ENCODE data around the gene SERPINA4. TPM values are rescaled to one million over a fixed set of nuclear protein-coding genes. Genes with fewer than 3 reads are reported as not detected.

Gene SERPINA4
- not detected for total RNA-seq

GRCh38 chr14:94560751-94561655 is at the start of gene SERPINA4:
TSS of gene SERPINA4 (plus strand) at chr14:94561442. CDS start at chr14:94563483, 2,041 bp downstream.
- Histone ChIP-seq H3K36me3 (ENCODE audit: control insufficient read depth in 3 of 3, insufficient read depth in 3 of 3, low read length in 3 of 3) (no peaks in the 10 kb centered on the region), H3K9ac (ENCODE audit: low read depth in 1 of 3, low read length in 3 of 3) (no peak within 1 kb of the TSS), H3K27ac (ENCODE audit: low read depth, low read length) (no peak within 1 kb of the TSS), H3K4me1 (ENCODE audit: control insufficient read depth in 3 of 3, insufficient read depth in 3 of 3, low read length in 3 of 3) (peaks cover 0 to 15% (median 8%) of the 10 kb centered on the region in 3 donors), H3K27me3 (ENCODE audit: control insufficient read depth in 3 of 3, insufficient read depth in 3 of 3, low read length in 3 of 3) (no peaks in the 10 kb centered on the region), H3K9me3 (ENCODE audit: control insufficient read depth in 3 of 3, low read length in 3 of 3) (peaks cover 0 to 3% (median 0%) of the 10 kb centered on the region in 3 donors), H3K4me3 (ENCODE audit: low read length in 3 of 3) (no peak within 1 kb of the TSS)

- Histone ChIP-seq H3K4me1 (ENCODE audit: control insufficient read depth in 3 of 3, insufficient read depth in 3 of 3, low read length in 3 of 3) (no peaks in the 10 kb centered on the region), H3K9me3 (ENCODE audit: control insufficient read depth in 3 of 3, low read length in 3 of 3) (no peaks in the 10 kb centered on the region), H3K27ac (ENCODE audit: low read depth, low read length) (no peak overlapping the region), H3K27me3 (ENCODE audit: control insufficient read depth in 3 of 3, insufficient read depth in 3 of 3, low read length in 3 of 3) (peaks cover 0 to 15% (median 14%) of the 10 kb centered on the region in 3 donors), H3K4me3 (ENCODE audit: low read length in 3 of 3) (no peak overlapping the region), H3K36me3 (ENCODE audit: control insufficient read depth in 3 of 3, insufficient read depth in 3 of 3, low read length in 3 of 3) (no peaks in the 10 kb centered on the region), H3K9ac (ENCODE audit: low read depth in 1 of 3, low read length in 3 of 3) (no peak overlapping the region)
Measured at GRCh38 chr14:94514351-94514750, 46.9 kb upstream of the SERPINA4 start.

- H3K27me3 ChIP-seq (ENCODE audit: control insufficient read depth in 3 of 3, insufficient read depth in 3 of 3, low read length in 3 of 3), result peaks cover 0 to 14% (median 12%) of the 10 kb centered on the region in 3 donors
- no peak overlapping the region for H3K4me3 ChIP-seq (ENCODE audit: low read length in 3 of 3)
- H3K9ac ChIP-seq (ENCODE audit: low read depth in 1 of 3, low read length in 3 of 3), result no peak overlapping the region
- H3K27ac ChIP-seq (ENCODE audit: low read depth, low read length), result no peak overlapping the region
- H3K9me3 ChIP-seq (ENCODE audit: control insufficient read depth in 3 of 3, low read length in 3 of 3), result no peaks in the 10 kb centered on the region
- no peaks in the 10 kb centered on the region for H3K4me1 ChIP-seq (ENCODE audit: control insufficient read depth in 3 of 3, insufficient read depth in 3 of 3, low read length in 3 of 3)
- H3K36me3 ChIP-seq (ENCODE audit: control insufficient read depth in 3 of 3, insufficient read depth in 3 of 3, low read length in 3 of 3), result no peaks in the 10 kb centered on the region
Measured at GRCh38 chr14:94515426-94515825, 45.8 kb upstream of the SERPINA4 start.

GRCh38 chr14:94515856-94516255 is 45.4 kb upstream of the SERPINA4 start:
- H3K27me3 ChIP-seq (ENCODE audit: control insufficient read depth in 3 of 3, insufficient read depth in 3 of 3, low read length in 3 of 3), result peaks cover 0 to 14% (median 12%) of the 10 kb centered on the region in 3 donors
- H3K4me1 ChIP-seq (ENCODE audit: control insufficient read depth in 3 of 3, insufficient read depth in 3 of 3, low read length in 3 of 3), result no peaks in the 10 kb centered on the region
- no peaks in the 10 kb centered on the region for H3K36me3 ChIP-seq (ENCODE audit: control insufficient read depth in 3 of 3, insufficient read depth in 3 of 3, low read length in 3 of 3)
- H3K27ac ChIP-seq (ENCODE audit: low read depth, low read length), result no peak overlapping the region
- no peaks in the 10 kb centered on the region for H3K9me3 ChIP-seq (ENCODE audit: control insufficient read depth in 3 of 3, low read length in 3 of 3)
- H3K4me3 ChIP-seq (ENCODE audit: low read length in 3 of 3), result no peak overlapping the region
- H3K9ac ChIP-seq (ENCODE audit: low read depth in 1 of 3, low read length in 3 of 3), result no peak overlapping the region

GRCh38 chr14:94517248-94517640 is 44.0 kb upstream of the SERPINA4 start:
- Histone ChIP-seq H3K27ac (ENCODE audit: low read depth, low read length) (no peak overlapping the region), H3K4me1 (ENCODE audit: control insufficient read depth in 3 of 3, insufficient read depth in 3 of 3, low read length in 3 of 3) (no peaks in the 10 kb centered on the region), H3K9ac (ENCODE audit: low read depth in 1 of 3, low read length in 3 of 3) (no peak overlapping the region), H3K4me3 (ENCODE audit: low read length in 3 of 3) (no peak overlapping the region), H3K27me3 (ENCODE audit: control insufficient read depth in 3 of 3, insufficient read depth in 3 of 3, low read length in 3 of 3) (peaks cover 0 to 14% (median 12%) of the 10 kb centered on the region in 3 donors), H3K36me3 (ENCODE audit: control insufficient read depth in 3 of 3, insufficient read depth in 3 of 3, low read length in 3 of 3) (no peaks in the 10 kb centered on the region), H3K9me3 (ENCODE audit: control insufficient read depth in 3 of 3, low read length in 3 of 3) (no peaks in the 10 kb centered on the region)

GRCh38 chr14:94517641-94518257 is 43.5 kb upstream of the SERPINA4 start:
- H3K27me3 ChIP-seq (ENCODE audit: control insufficient read depth in 3 of 3, insufficient read depth in 3 of 3, low read length in 3 of 3), result peaks cover 0 to 15% (median 14%) of the 10 kb centered on the region in 3 donors
- H3K36me3 ChIP-seq (ENCODE audit: control insufficient read depth in 3 of 3, insufficient read depth in 3 of 3, low read length in 3 of 3), result no peaks in the 10 kb centered on the region
- H3K9ac ChIP-seq (ENCODE audit: low read depth in 1 of 3, low read length in 3 of 3), result no peak overlapping the region
- H3K9me3 ChIP-seq (ENCODE audit: control insufficient read depth in 3 of 3, low read length in 3 of 3), result no peaks in the 10 kb centered on the region
- H3K4me1 ChIP-seq (ENCODE audit: control insufficient read depth in 3 of 3, insufficient read depth in 3 of 3, low read length in 3 of 3), result no peaks in the 10 kb centered on the region
- no peak overlapping the region for H3K27ac ChIP-seq (ENCODE audit: low read depth, low read length)
- no peak overlapping the region for H3K4me3 ChIP-seq (ENCODE audit: low read length in 3 of 3)

GRCh38 chr14:94521375-94522114 is 39.7 kb upstream of the SERPINA4 start:
- Histone ChIP-seq H3K4me1 (ENCODE audit: control insufficient read depth in 3 of 3, insufficient read depth in 3 of 3, low read length in 3 of 3) (no peaks in the 10 kb centered on the region), H3K27ac (ENCODE audit: low read depth, low read length) (no peak overlapping the region), H3K4me3 (ENCODE audit: low read length in 3 of 3) (no peak overlapping the region)

GRCh38 chr14:94522115-94522724 is 39.0 kb upstream of the SERPINA4 start:
- Histone ChIP-seq H3K9me3 (ENCODE audit: control insufficient read depth in 3 of 3, low read length in 3 of 3) (peaks cover 0 to 2% (median 2%) of the 10 kb centered on the region in 3 donors), H3K27me3 (ENCODE audit: control insufficient read depth in 3 of 3, insufficient read depth in 3 of 3, low read length in 3 of 3) (peaks cover 0 to 7% (median 2%) of the 10 kb centered on the region in 3 donors), H3K9ac (ENCODE audit: low read depth in 1 of 3, low read length in 3 of 3) (no peak overlapping the region), H3K4me1 (ENCODE audit: control insufficient read depth in 3 of 3, insufficient read depth in 3 of 3, low read length in 3 of 3) (no peaks in the 10 kb centered on the region), H3K36me3 (ENCODE audit: control insufficient read depth in 3 of 3, insufficient read depth in 3 of 3, low read length in 3 of 3) (no peaks in the 10 kb centered on the region), H3K4me3 (ENCODE audit: low read length in 3 of 3) (no peak overlapping the region), H3K27ac (ENCODE audit: low read depth, low read length) (no peak overlapping the region)

More at GRCh38 chr14:94521375-94522114, 39.7 kb upstream of the SERPINA4 start:
- Histone ChIP-seq H3K36me3 (ENCODE audit: control insufficient read depth in 3 of 3, insufficient read depth in 3 of 3, low read length in 3 of 3) (no peaks in the 10 kb centered on the region), H3K9me3 (ENCODE audit: control insufficient read depth in 3 of 3, low read length in 3 of 3) (peaks cover 0 to under 1% (median under 1%) of the 10 kb centered on the region in 3 donors), H3K9ac (ENCODE audit: low read depth in 1 of 3, low read length in 3 of 3) (no peak overlapping the region), H3K27me3 (ENCODE audit: control insufficient read depth in 3 of 3, insufficient read depth in 3 of 3, low read length in 3 of 3) (peaks cover 0 to 8% (median 5%) of the 10 kb centered on the region in 3 donors)

GRCh38 chr14:94523265-94523664 is 38.0 kb upstream of the SERPINA4 start:
- peaks cover 0 to 2% (median 2%) of the 10 kb centered on the region in 3 donors for H3K9me3 ChIP-seq (ENCODE audit: control insufficient read depth in 3 of 3, low read length in 3 of 3)
- H3K4me1 ChIP-seq (ENCODE audit: control insufficient read depth in 3 of 3, insufficient read depth in 3 of 3, low read length in 3 of 3), result no peaks in the 10 kb centered on the region
- peaks cover 0 to 7% (median 0%) of the 10 kb centered on the region in 3 donors for H3K27me3 ChIP-seq (ENCODE audit: control insufficient read depth in 3 of 3, insufficient read depth in 3 of 3, low read length in 3 of 3)
- no peak overlapping the region for H3K9ac ChIP-seq (ENCODE audit: low read depth in 1 of 3, low read length in 3 of 3)
- no peak overlapping the region for H3K4me3 ChIP-seq (ENCODE audit: low read length in 3 of 3)
- H3K27ac ChIP-seq (ENCODE audit: low read depth, low read length), result no peak overlapping the region
- H3K36me3 ChIP-seq (ENCODE audit: control insufficient read depth in 3 of 3, insufficient read depth in 3 of 3, low read length in 3 of 3), result no peaks in the 10 kb centered on the region
